DND-41 (cell line): ENCODE results near the gene EDIL3.

Experiments
- ATAC-seq: fragments of 200-7000 bp; cut with Tn5 transposase; 3 replicates; pipeline ENCODE4 v1.9.1; 2021; ENCODE audit warnings: low read depth; ENCODE audit not compliant: insufficient read depth
- DNase-seq: peaks from one replicate; pipeline ENCODE4 v3.0.0-alpha.2; 2020
- H2AFZ ChIP-seq: 2 replicates; pipeline ENCODE4 v1.6.0; 2012; ENCODE audit warnings: low read depth, low read length
- H3K27ac ChIP-seq: 2 replicates; pipeline ENCODE4 v1.5.1; 2012; ENCODE audit warnings: low read length, inconsistent platforms
- H3K27me3 ChIP-seq: fragments of 200-600 bp; sonication (generic); 2 replicates; pipeline ENCODE4 v1.6.0; 2012; ENCODE audit warnings: low read length, mild to moderate bottlenecking, inconsistent platforms; ENCODE audit not compliant: insufficient read depth, poor library complexity
- H3K36me3 ChIP-seq: 2 replicates; pipeline ENCODE4 v1.5.1; 2012; ENCODE audit warnings: low read length, inconsistent platforms; ENCODE audit not compliant: insufficient read depth
- H3K4me1 ChIP-seq: 2 replicates; pipeline ENCODE4 v1.5.1; 2012; ENCODE audit warnings: mild to moderate bottlenecking, low read length; ENCODE audit not compliant: insufficient read depth
- H3K4me2 ChIP-seq: 2 replicates; pipeline ENCODE4 v1.6.0; 2012; ENCODE audit warnings: mild to moderate bottlenecking, moderate library complexity, low read length, inconsistent platforms; ENCODE audit not compliant: insufficient read depth
- H3K4me3 ChIP-seq, 2 experiments: fragments of 200-600 bp in 1 of 2; shearing (Covaris generic) in 1 of 2; 2 replicates each; pipeline ENCODE4 v1.5.1; 2012 to 2016; ENCODE audit warnings: inconsistent platforms in 2 of 2, low read length in 2 of 2, mild to moderate bottlenecking in 2 of 2, low read depth in 1 of 2, moderate library complexity in 1 of 2
- H3K79me2 ChIP-seq: 2 replicates; pipeline ENCODE4 v1.6.0; 2012; ENCODE audit warnings: low read length, inconsistent platforms; ENCODE audit not compliant: insufficient read depth
- H3K9ac ChIP-seq: 2 replicates; pipeline ENCODE4 v1.6.0; 2012; ENCODE audit warnings: low read depth, mild to moderate bottlenecking, inconsistent platforms, low read length, moderate library complexity
- H3K9me3 ChIP-seq: 2 replicates; pipeline ENCODE4 v1.5.1; 2012; ENCODE audit warnings: low read length, moderate library complexity, mild to moderate bottlenecking, inconsistent platforms; ENCODE audit not compliant: insufficient read depth, severe bottlenecking
- H4K20me1 ChIP-seq: 2 replicates; pipeline ENCODE4 v1.6.0; 2012; ENCODE audit warnings: low read length; ENCODE audit not compliant: insufficient read depth
- EZH2 ChIP-seq: IDR thresholded peaks from 3 replicates; pipeline ENCODE4 v1.6.1; 2012; ENCODE audit warnings: borderline replicate concordance, low read depth, mild to moderate bottlenecking, moderate library complexity, low read length, inconsistent platforms; ENCODE audit not compliant: severe bottlenecking
- TF ChIP-seq, protein P1 (sequence below): IDR thresholded peaks from 2 replicates; pipeline ENCODE4 v1.5.1; 2012; ENCODE audit warnings: borderline replicate concordance, low read length, moderate library complexity, mild to moderate bottlenecking; ENCODE audit not compliant: poor library complexity, severe bottlenecking; ENCODE audit errors: extremely low read depth

The EDIL3 gene

DNA sequence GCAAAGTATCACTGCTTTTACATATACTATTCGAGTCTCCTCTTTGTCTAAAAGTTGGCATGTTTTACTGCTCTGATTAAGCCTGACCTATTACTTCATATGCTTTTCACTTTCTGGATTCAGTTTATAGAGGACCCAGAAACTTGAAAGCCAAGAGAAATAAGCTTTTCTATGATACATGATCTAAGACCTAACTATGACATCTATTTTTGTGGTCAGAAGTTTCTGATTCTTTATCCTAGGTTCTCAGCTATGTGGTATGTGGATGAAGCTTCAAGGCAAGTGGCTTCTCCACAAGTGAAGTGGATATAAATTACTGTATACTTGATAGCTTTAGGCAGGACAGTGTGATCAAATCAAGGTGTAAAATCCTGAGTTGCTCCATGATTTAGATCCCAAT is 6.3 kb downstream of the EDIL3 start:
- H3K4me1 ChIP-seq, result no peaks in the 10 kb centered on the region
- H3K27me3 ChIP-seq, result no peaks in the 10 kb centered on the region
- H3K36me3 ChIP-seq, result no peaks in the 10 kb centered on the region
- no peak overlapping the region for H3K4me2 ChIP-seq
- TF ChIP-seq, protein P1, sequence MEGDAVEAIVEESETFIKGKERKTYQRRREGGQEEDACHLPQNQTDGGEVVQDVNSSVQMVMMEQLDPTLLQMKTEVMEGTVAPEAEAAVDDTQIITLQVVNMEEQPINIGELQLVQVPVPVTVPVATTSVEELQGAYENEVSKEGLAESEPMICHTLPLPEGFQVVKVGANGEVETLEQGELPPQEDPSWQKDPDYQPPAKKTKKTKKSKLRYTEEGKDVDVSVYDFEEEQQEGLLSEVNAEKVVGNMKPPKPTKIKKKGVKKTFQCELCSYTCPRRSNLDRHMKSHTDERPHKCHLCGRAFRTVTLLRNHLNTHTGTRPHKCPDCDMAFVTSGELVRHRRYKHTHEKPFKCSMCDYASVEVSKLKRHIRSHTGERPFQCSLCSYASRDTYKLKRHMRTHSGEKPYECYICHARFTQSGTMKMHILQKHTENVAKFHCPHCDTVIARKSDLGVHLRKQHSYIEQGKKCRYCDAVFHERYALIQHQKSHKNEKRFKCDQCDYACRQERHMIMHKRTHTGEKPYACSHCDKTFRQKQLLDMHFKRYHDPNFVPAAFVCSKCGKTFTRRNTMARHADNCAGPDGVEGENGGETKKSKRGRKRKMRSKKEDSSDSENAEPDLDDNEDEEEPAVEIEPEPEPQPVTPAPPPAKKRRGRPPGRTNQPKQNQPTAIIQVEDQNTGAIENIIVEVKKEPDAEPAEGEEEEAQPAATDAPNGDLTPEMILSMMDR, result no peak
- no peak for TF ChIP-seq EZH2
- no peak overlapping the region for H3K4me3 ChIP-seq
- no peaks in the 10 kb centered on the region for H3K79me2 ChIP-seq
- no peak overlapping the region for H3K27ac ChIP-seq
- H3K9ac ChIP-seq, result no peak overlapping the region
- no peak overlapping the region for H2AFZ ChIP-seq
- DNase-seq (no peak), ATAC-seq (no peak)
- H3K9me3 ChIP-seq, result no peaks in the 10 kb centered on the region
- H4K20me1 ChIP-seq, result no peaks in the 10 kb centered on the region

DNA sequence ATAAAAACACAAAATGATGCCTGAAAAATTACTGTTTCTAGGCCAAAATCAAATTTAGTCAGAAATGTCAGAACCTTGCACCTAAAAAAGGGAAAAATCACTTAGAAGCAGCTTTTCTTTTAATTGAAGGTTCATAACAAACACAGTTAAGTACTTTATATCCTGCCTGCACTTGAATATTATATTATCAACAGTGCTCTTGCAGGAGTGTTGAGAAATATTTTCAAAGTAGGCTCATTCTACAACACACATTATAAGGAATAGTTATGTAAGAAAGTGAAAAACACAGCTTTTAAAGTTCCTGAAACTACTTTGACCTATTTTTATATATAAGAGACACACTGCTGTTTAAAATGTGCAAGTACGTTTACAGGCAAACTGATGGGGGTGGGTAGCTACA is 8.3 kb downstream of the EDIL3 start:
- ATAC-seq, result no peak
- H4K20me1 ChIP-seq, result no peaks in the 10 kb centered on the region
- H3K27ac ChIP-seq, result no peak overlapping the region
- DNase-seq, result no peak
- no peaks in the 10 kb centered on the region for H3K36me3 ChIP-seq
- TF ChIP-seq EZH2, result no peak
- TF ChIP-seq, protein P1, result no peak
- H3K27me3 ChIP-seq, result no peaks in the 10 kb centered on the region
- H3K79me2 ChIP-seq, result no peaks in the 10 kb centered on the region
- no peak overlapping the region for H3K9ac ChIP-seq
- no peak overlapping the region for H3K4me2 ChIP-seq
- H3K9me3 ChIP-seq, result no peaks in the 10 kb centered on the region
- no peak overlapping the region for H3K4me3 ChIP-seq
- H2AFZ ChIP-seq, result no peak overlapping the region
- no peaks in the 10 kb centered on the region for H3K4me1 ChIP-seq

DNA sequence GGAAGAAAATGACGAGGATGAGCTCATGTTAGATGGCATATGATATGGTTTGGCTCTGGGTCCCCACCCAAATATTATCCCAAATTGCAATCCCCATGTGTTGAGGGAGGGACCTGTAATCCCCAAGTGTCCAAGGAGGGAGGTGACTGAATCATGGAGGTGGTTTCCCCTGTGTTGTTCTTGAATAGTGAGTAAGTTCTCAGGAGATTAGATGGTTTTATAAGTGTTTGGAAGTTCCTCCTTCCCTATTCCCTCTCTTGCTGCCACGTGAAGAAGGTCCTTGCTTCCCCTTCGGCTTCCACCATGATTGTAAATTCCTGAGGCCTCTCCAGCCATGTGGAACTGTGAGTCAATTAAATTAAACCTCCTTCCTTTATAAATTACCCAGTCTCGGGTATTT is 10.1 kb downstream of the EDIL3 start:
- H3K9me3 ChIP-seq, result no peaks in the 10 kb centered on the region
- H3K4me1 ChIP-seq, result no peaks in the 10 kb centered on the region
- no peak overlapping the region for H3K4me3 ChIP-seq
- ATAC-seq (no peak), DNase-seq (no peak)
- no peak overlapping the region for H3K4me2 ChIP-seq
- H2AFZ ChIP-seq, result no peak overlapping the region
- H3K9ac ChIP-seq, result no peak overlapping the region
- no peak overlapping the region for H3K27ac ChIP-seq
- no peaks in the 10 kb centered on the region for H3K27me3 ChIP-seq
- no peak for TF ChIP-seq EZH2
- TF ChIP-seq, protein P1, result no peak
- no peaks in the 10 kb centered on the region for H3K36me3 ChIP-seq
- H3K79me2 ChIP-seq, result no peaks in the 10 kb centered on the region
- H4K20me1 ChIP-seq, result no peaks in the 10 kb centered on the region

DNA sequence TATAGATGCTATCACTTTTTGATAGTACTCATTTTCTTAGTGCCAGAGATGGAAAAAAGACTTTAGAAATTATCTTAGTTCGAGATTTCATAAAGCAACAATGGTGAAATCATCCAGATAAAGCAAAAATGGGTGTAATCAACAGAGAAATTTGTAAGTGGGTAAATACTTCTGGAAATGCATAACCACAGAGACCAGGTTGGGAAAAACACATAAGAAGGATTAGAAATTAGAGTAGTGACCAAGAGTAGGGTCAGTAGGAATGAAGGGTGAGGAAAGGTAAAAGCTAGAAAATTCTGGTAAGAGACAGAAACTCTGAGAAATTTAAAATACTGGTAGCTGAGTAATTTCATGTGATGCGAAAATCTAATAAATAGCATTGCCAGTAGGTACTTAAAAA is 11.2 kb downstream of the EDIL3 start:
- H4K20me1 ChIP-seq, result no peaks in the 10 kb centered on the region
- H3K79me2 ChIP-seq, result no peaks in the 10 kb centered on the region
- no peaks in the 10 kb centered on the region for H3K27me3 ChIP-seq
- H3K4me1 ChIP-seq, result no peaks in the 10 kb centered on the region
- no peak overlapping the region for H3K4me2 ChIP-seq
- H3K36me3 ChIP-seq, result no peaks in the 10 kb centered on the region
- no peaks in the 10 kb centered on the region for H3K9me3 ChIP-seq
- no peak for TF ChIP-seq EZH2
- TF ChIP-seq, protein P1, result no peak
- ATAC-seq (no peak), DNase-seq (no peak)
- no peak overlapping the region for H2AFZ ChIP-seq
- H3K9ac ChIP-seq, result no peak overlapping the region
- H3K27ac ChIP-seq, result no peak overlapping the region
- no peak overlapping the region for H3K4me3 ChIP-seq
